Aortic smooth muscle cell (primary cell): ENCODE data around the gene MT1G. TPM values are rescaled to one million over a fixed set of nuclear protein-coding genes. Genes with fewer than 3 reads are reported as not detected.

Experiments used
- total RNA-seq: library from RNA; depleted of rRNA; stranded (reverse); fragments of >200 nt; gene quantifications from 2 replicates; pipeline ENCODE4 v1.2.3, GENCODE V29; 2014

MT1G gene
- not detected in 2 replicates for total RNA-seq

GRCh38 chr16:56667581-56668571 is at the start of gene MT1G:
TSS of gene MT1G (minus strand) at chr16:56668065. CDS start at chr16:56667993, 72 bp downstream.

DNA sequence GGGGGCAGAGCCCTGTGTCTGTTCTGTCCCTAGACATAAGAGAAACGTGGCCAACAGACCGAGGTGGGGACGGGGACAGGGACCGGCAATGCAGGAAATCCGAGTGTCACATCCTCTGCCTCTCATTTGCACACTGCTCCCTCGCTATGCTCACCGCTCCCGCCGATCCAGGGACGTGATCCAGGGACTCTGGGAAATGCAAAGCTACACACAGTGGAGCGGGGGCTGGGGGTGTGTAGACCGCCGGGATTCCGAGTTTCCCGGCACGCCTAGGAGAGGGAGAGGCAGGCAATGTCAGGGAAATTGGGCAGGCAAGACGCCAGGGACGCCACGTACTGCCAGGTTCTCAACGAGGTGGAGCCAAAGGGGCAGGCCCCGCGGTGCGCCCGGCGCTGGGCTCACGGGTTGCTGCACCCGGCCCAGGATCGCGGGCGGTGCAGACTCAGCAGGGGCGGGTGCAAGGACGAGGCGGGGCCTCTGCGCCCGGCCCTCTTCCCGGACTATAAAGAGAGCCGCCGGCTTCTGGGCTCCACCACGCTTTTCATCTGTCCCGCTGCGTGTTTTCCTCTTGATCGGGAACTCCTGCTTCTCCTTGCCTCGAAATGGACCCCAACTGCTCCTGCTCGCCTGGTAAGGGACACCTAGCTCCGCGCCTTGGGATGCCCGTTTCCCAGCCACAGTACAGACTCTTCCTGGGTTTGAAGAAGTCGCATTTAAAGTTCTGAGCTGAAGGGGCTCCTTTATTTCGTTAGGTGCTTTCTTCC is 14.3 kb upstream of the MT1G start, which contains the start of gene MT1X:
Gene MT1X (plus strand): TSS at position 532 of the 764 bp plus-strand sequence. CDS start 71 bp downstream, at position 603.

DNA sequence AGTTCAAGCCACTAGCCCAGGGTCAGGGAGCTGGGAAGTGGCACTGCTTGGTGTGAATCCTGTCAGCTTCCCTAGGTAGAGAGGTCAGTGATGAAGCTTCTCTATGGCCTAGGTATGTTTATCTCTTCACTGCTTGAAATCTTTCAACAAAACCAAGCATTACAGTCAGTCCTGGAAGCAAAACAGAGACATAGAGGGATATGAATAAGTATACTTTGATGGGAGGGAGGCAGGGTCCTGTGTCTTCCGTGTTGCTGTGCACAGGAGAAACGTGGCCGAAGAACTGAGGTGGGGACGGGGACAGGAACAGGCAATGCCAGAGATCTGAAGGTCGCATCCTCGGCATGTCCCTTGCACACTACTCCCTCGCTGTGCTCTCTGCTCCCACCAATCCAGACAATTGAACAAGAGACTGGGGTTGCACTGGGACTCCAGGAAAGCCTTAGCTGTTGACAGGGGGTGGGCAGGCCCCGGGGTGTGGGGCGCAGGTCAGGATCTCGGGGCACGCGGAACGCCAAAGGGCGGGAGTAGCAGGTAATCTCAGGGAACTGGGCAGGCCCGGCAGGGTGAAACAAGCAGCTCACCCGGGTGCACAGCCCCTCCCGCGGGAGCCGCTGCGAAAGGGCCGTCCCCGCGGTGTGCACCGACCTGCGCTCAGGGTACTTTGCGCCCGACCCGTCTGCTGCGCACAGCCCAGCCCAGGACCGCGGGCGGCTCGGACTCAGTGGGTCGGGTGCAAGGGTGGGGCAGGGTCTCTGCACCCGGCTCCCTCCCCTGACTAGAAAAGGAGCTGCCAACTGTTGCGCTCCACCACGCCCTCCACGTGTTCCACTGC is 1.4 kb upstream of the MT1G start, which contains the start of gene MT1H:
Gene MT1H (plus strand): TSS at position 810 of the 835 bp plus-strand sequence. CDS start 71 bp downstream, outside the sequence.

GRCh38 chr16:56657555-56658326 is 10.1 kb downstream of the MT1G start, which contains the start of gene MT1F:
TSS of gene MT1F (plus strand) at chr16:56657959. CDS start at chr16:56658059, 100 bp downstream.

DNA sequence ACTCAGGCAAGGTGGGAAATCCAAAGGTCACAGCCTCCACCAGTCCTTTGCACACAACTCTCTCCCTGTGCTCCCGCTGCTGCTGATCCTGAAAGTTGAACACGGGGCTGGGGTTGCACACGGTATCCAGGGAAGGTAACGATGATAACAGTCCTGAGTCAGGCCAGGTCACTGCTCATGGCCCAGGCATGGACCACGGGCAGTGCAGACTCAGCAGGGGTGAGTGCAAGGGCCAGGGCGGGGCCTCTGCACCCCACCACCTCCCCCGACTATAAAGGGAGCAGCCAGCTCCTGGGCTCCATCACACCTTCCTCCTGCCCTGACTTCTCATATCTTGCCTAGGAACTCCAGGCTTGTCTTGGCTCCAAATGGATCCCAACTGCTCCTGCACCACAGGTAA is 16.3 kb downstream of the MT1G start, which contains the start of gene MT1B:
Gene MT1B (plus strand): TSS at position 301 of the 400 bp plus-strand sequence. CDS start 68 bp downstream, at position 369.

GRCh38 chr16:56637814-56638750 is 29.8 kb downstream of the MT1G start, which contains the start of gene MT1A:
TSS of gene MT1A (plus strand) at chr16:56638666. CDS start at chr16:56638739, 73 bp downstream.

DNA sequence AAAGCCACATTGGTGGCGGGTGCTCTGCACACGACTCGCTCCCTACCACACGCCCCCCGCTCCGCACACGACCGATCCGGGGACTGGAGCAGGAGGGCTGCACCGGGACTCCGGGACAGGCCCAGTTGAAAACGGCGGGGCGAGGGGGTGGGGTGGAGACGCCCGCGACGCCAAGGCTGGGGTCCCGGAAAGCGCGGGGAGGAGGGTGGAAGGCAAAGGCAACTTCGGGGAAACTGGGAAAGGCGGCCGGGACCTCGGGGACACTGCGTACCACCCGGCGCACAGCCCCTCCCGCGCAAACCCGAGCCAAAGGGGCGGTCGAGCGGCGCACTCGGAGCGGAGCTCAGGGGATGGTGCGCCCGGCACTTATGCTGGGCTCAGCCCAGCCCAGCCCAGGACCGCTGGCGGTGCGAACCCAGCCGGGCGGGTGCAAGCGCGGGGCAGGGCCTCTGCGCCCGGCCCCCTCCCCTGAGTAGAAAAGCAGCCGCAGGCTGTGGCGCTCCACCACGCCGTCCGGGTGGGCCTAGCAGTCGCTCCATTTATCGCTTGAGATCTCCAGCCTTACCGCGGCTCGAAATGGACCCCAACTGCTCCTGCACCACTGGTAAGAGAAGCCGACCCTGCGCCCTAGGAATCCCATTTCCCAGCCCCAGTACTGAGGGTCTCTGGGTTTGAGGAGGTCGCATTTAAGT is 35.6 kb downstream of the MT1G start, which contains the start of gene MT1M:
Gene MT1M (plus strand): TSS at position 504 of the 692 bp plus-strand sequence. CDS start 73 bp downstream, at position 577.

DNA sequence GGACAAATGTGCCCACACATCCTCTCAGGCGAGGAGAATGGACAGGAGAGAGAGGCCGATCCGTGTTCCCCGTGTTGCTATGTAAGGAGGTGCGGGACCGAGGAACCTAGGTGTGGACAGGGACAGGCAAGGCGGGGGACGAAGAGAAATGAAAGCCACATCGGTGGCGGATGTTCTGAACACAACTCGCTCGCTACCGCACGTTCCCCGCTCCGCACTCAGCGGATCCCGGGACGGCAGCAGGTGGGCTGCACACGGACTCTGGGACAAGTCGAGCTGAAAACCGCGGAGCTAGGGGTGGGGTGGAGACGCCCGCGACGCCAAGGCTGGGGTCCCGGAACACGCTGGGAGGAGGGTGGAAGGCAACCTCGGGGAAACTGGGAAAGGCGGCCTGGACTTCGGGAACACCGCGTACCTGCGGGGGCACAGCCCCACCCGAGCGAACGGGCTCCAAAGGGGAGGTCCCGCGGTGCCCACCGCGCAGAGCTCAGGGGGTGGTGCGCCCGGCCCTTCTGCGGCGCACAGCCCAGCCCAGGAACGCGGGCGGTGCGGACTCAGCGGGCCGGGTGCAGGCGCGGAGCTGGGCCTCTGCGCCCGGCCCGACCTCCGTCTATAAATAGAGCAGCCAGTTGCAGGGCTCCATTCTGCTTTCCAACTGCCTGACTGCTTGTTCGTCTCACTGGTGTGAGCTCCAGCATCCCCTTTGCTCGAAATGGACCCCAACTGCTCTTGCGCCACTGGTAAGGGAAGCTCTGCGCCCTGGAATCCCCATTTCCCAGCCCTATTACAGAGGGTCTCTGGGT is 42.5 kb downstream of the MT1G start, which contains the start of gene MT1E:
Gene MT1E (plus strand): TSS at position 642 of the 803 bp plus-strand sequence. CDS start 71 bp downstream, at position 713.

Other genes starting within 250 kb of the MT1G start
- gene AMFR, start 242.5 kb downstream of the MT1G start, total RNA-seq, result 205 and 271 TPM in 2 replicates
- gene NUDT21, start 216.7 kb downstream of the MT1G start, total RNA-seq, result 53.8 and 59.7 TPM in 2 replicates
- 88.2 and 97.0 TPM in 2 replicates for gene OGFOD1, start 216.5 kb downstream of the MT1G start, total RNA-seq
- gene BBS2, start 148.0 kb downstream of the MT1G start, total RNA-seq, result 64.7 and 65.5 TPM in 2 replicates
- not detected in 2 replicates for gene MT4, start 103.0 kb downstream of the MT1G start, total RNA-seq
- gene MT3, start 78.5 kb downstream of the MT1G start, total RNA-seq, result not detected in 2 replicates
- gene MT2A, start 59.5 kb downstream of the MT1G start, total RNA-seq, result 56.0 and 84.2 TPM in 2 replicates
- gene MT1E, start 42.3 kb downstream of the MT1G start, total RNA-seq, result 78.0 and 90.1 TPM in 2 replicates
- gene MT1M, start 35.4 kb downstream of the MT1G start, total RNA-seq, result 1.1 and 2.0 TPM in 2 replicates
- gene MT1A, start 29.4 kb downstream of the MT1G start, total RNA-seq, result 0.44 TPM in 1 of 2 replicates, not detected in the other
- not detected in 2 replicates for gene MT1B, start 16.2 kb downstream of the MT1G start, total RNA-seq
- gene MT1F, start 10.1 kb downstream of the MT1G start, total RNA-seq, result 0.19 and 0.79 TPM in 2 replicates
- gene MT1H, start 1.7 kb upstream of the MT1G start, total RNA-seq, result not detected in 2 replicates
- 8.8 and 14.4 TPM in 2 replicates for gene MT1X, start 14.4 kb upstream of the MT1G start, total RNA-seq
- 46.0 and 61.3 TPM in 2 replicates for gene NUP93, start 62.1 kb upstream of the MT1G start, total RNA-seq
- gene SLC12A3, start 197.1 kb upstream of the MT1G start, total RNA-seq, result not detected in 2 replicates